HCT116 (cell line): ENCODE data around the gene CCDC137.

Source experiments
- EGR1 ChIP-seq: IDR thresholded peaks from 2 replicates; pipeline ENCODE4 v1.6.1; 2012; ENCODE audit warnings: low read depth
- POLR2AphosphoS5 ChIP-seq: IDR thresholded peaks from 2 replicates; pipeline ENCODE4 v1.6.1; 2011; ENCODE audit warnings: mild to moderate bottlenecking, low read depth, low read length, moderate library complexity
- SIN3A ChIP-seq: IDR thresholded peaks from 2 replicates; pipeline ENCODE4 v1.6.1; 2012; ENCODE audit warnings: low read depth
- TF ChIP-seq, protein P1 (sequence below), 3 experiments: fragments of 200-600 bp in 1 of 3; sonication (generic) in 1 of 3; IDR thresholded peaks in 2 of 3; conservative IDR thresholded peaks in 1 of 3; 2 replicates each; pipeline ENCODE4 v1.5.1; 2012 to 2017; ENCODE audit warnings: low read depth in 2 of 3, low read length in 2 of 3, antibody characterized with exemption in 1 of 3, borderline replicate concordance in 1 of 3, control low read depth in 1 of 3, mild to moderate bottlenecking in 1 of 3, mixed read lengths in 1 of 3, mixed run types in 1 of 3, moderate library complexity in 1 of 3; ENCODE audit not compliant: insufficient read depth in 1 of 3

DNA sequence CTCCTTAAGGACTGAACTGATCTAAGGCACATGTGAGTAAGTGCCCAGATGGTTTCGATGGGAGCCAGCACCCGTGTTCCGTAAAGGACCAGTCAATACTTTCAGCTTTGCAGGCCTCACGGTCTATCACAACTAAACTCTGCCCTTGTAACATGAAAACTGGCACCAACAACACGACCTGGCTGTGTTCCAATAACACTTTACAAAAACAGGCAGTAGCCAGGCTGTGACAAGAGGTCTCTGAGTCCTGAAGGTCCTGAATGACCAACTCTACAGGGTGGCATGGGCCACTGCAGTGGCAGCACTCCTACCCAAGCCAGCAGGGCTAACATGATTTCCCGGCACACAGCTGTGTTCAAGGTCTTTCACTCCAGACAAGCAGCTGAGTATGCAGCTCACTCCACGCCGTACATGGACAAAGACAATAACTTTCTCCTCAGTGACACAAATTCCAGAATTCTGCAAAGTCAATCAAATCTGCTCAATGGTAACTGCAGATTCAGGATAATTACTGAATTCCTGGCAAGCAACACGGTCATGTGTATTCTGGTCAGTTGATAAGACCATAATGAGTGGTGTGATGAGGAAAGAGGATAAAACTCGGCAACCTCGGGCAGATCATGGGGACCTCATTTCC, 44.9 kb upstream of the CCDC137 start:
- TF ChIP-seq, protein P1, sequence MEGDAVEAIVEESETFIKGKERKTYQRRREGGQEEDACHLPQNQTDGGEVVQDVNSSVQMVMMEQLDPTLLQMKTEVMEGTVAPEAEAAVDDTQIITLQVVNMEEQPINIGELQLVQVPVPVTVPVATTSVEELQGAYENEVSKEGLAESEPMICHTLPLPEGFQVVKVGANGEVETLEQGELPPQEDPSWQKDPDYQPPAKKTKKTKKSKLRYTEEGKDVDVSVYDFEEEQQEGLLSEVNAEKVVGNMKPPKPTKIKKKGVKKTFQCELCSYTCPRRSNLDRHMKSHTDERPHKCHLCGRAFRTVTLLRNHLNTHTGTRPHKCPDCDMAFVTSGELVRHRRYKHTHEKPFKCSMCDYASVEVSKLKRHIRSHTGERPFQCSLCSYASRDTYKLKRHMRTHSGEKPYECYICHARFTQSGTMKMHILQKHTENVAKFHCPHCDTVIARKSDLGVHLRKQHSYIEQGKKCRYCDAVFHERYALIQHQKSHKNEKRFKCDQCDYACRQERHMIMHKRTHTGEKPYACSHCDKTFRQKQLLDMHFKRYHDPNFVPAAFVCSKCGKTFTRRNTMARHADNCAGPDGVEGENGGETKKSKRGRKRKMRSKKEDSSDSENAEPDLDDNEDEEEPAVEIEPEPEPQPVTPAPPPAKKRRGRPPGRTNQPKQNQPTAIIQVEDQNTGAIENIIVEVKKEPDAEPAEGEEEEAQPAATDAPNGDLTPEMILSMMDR (IDR thresholded peaks at IDR 0.05 in 2 of 3, conservative IDR thresholded peaks at IDR 0.05 in 1 of 3; ENCODE audit: borderline replicate concordance in 1 of 3, insufficient read depth in 1 of 3, low read depth in 2 of 3, low read length in 2 of 3) = no peak
- TF ChIP-seq POLR2AphosphoS5 = no peak
- no peak for TF ChIP-seq EGR1
- TF ChIP-seq SIN3A = no peak
